GM23248 (cell line): ENCODE results near the gene COG5. TPM values are rescaled to one million over a fixed set of nuclear protein-coding genes. Genes with fewer than 3 reads are reported as not detected.
A peak's percentile ranks its signal among the peaks of the same experiment; 100 is the strongest.

Experiments
- DNase-seq: peaks from one replicate; pipeline ENCODE4 v3.0.0-alpha.2; 2015
- H2AFZ ChIP-seq: fragments of 200-600 bp; sonication (generic); 2 replicates; pipeline ENCODE4 v1.6.1; 2016; ENCODE audit warnings: antibody characterized with exemption
- H3F3A ChIP-seq: fragments of 200-600 bp; sonication (generic); 2 replicates; pipeline ENCODE4 v1.6.1; 2016; ENCODE audit warnings: mild to moderate bottlenecking, antibody characterized with exemption, mixed run types; ENCODE audit not compliant: insufficient read depth
- H3K27ac ChIP-seq: fragments of 200-600 bp; sonication (generic); 2 replicates; pipeline ENCODE4 v1.5.1; 2016; ENCODE audit warnings: mild to moderate bottlenecking
- H3K27me3 ChIP-seq: fragments of 200-600 bp; sonication (generic); replicated peaks from 2 replicates; pipeline ENCODE4 v1.6.1; 2016; ENCODE audit warnings: mild to moderate bottlenecking; ENCODE audit not compliant: insufficient read depth
- H3K36me3 ChIP-seq: fragments of 200-600 bp; sonication (generic); 2 replicates; pipeline ENCODE4 v1.6.1; 2016; ENCODE audit warnings: low read depth, mild to moderate bottlenecking
- H3K4me1 ChIP-seq: fragments of 200-600 bp; sonication (generic); 2 replicates; pipeline ENCODE4 v1.6.1; 2016; ENCODE audit warnings: mild to moderate bottlenecking; ENCODE audit not compliant: insufficient read depth
- H3K4me2 ChIP-seq: fragments of 200-600 bp; sonication (generic); one replicate; pipeline ENCODE4 v1.6.1; 2016; ENCODE audit warnings: mild to moderate bottlenecking; ENCODE audit not compliant: unreplicated experiment
- H3K4me3 ChIP-seq: fragments of 200-600 bp; sonication (generic); 2 replicates; pipeline ENCODE4 v1.5.1; 2016; ENCODE audit warnings: mild to moderate bottlenecking
- H3K79me2 ChIP-seq: fragments of 200-600 bp; sonication (generic); 2 replicates; pipeline ENCODE4 v1.6.1; 2016; ENCODE audit warnings: mild to moderate bottlenecking; ENCODE audit not compliant: insufficient read depth
- H3K9ac ChIP-seq: fragments of 200-600 bp; sonication (generic); 2 replicates; pipeline ENCODE4 v1.6.1; 2016; ENCODE audit warnings: mild to moderate bottlenecking
- H3K9me2 ChIP-seq: fragments of 200-600 bp; sonication (generic); 2 replicates; pipeline ENCODE4 v1.6.1; 2016; ENCODE audit warnings: mixed run types, mild to moderate bottlenecking, moderate library complexity; ENCODE audit not compliant: insufficient read depth
- H3K9me3 ChIP-seq: fragments of 200-600 bp; sonication (generic); one replicate; pipeline ENCODE4 v1.6.1; 2017; ENCODE audit warnings: low read depth
- H4K20me1 ChIP-seq: fragments of 200-600 bp; sonication (generic); 2 replicates; pipeline ENCODE4 v1.6.0; 2016; ENCODE audit not compliant: insufficient read depth
- EZH2 ChIP-seq: fragments of 200-600 bp; sonication (generic); IDR thresholded peaks from 2 replicates; pipeline ENCODE4 v1.6.1; 2018; ENCODE audit warnings: antibody characterized with exemption, mild to moderate bottlenecking; ENCODE audit not compliant: insufficient read depth, poor library complexity, severe bottlenecking
- EZH2phosphoT487 ChIP-seq: fragments of 200-600 bp; sonication (generic); IDR thresholded peaks from 2 replicates; pipeline ENCODE4 v1.6.1; 2018; ENCODE audit warnings: antibody characterized with exemption, moderate library complexity, mild to moderate bottlenecking, low read depth; ENCODE audit not compliant: insufficient read depth
- WGBS, 2 experiments: methylation state at CpG; one replicate each; pipeline ENCODE4 v1.1.6; 2015 to 2017; ENCODE audit warnings: low lambda C conversion rate in 2 of 2, low coverage in 1 of 2; ENCODE audit errors: missing lambda C conversion rate in 2 of 2; 5-methylcytosine and 5-hydroxymethylcytosine counted together
- in situ Hi-C: fragments of 300-500 bp; cut with MboI; formaldehyde crosslinking; loops from 2 replicates; pipeline ENCODE4 v1.15.0; 2020
- polyA plus RNA-seq: library from polyadenylated mRNA; unstranded; fragments of >200 nt; fragmentation: Nextera tagmentation; extraction: Ambion mirVana; gene quantifications from 2 replicates; pipeline ENCODE4 v1.2.1, GENCODE V29; 2016
- total RNA-seq: library from RNA; depleted of rRNA; stranded (reverse); fragments of >200 nt; shearing (Covaris generic); gene quantifications from 2 replicates; pipeline ENCODE4 v1.2.3, GENCODE V29; 2014

COG5 gene
- total and polyA plus RNA-seq, 2 experiments from 2014 or later: 20.7 to 26.0 TPM

GRCh38 chr7:107168233-107169119 is 395.2 kb downstream of the COG5 start, which contains the start of gene HBP1:
Gene HBP1 (plus strand): TSS chr7:107169003. CDS start chr7:107179894, 10,891 bp downstream.
- H3K36me3 ChIP-seq: no peaks in the 10 kb centered on the region
- no peaks in the 10 kb centered on the region for H3K9me3 ChIP-seq
- no peaks in the 10 kb centered on the region for H3K9me2 ChIP-seq
- in situ Hi-C loops: no loop called here
- H3K4me2 ChIP-seq: peak within 1 kb of the TSS; percentile 94
- peaks cover 26% of the 10 kb centered on the region for H3F3A ChIP-seq
- WGBS, 2 experiments: 1% methylated on average over 32 to 44 of the region's 44 CpGs
- H3K4me3 ChIP-seq: peak within 1 kb of the TSS; percentile 84
- TF ChIP-seq EZH2phosphoT487: no peak
- TF ChIP-seq EZH2: no peak
- H3K9ac ChIP-seq: peak within 1 kb of the TSS; percentile 99
- 0 out of 2 replicates have a peak, but pooled peaks cover 9% of the 10 kb centered on the region for H4K20me1 ChIP-seq
- H3K79me2 ChIP-seq: peaks cover 35% of the 10 kb centered on the region
- peak; percentile 100 for DNase-seq
- H3K27me3 ChIP-seq: no peaks in the 10 kb centered on the region
- peak within 1 kb of the TSS; percentile 100 for H3K27ac ChIP-seq
- peak within 1 kb of the TSS; percentile 94 for H2AFZ ChIP-seq
- H3K4me1 ChIP-seq: peaks cover 22% of the 10 kb centered on the region

GRCh38 chr7:107167483-107168232 is 396.1 kb downstream of the COG5 start:
- Histone ChIP-seq H4K20me1 (0 out of 2 replicates have a peak, but pooled peaks cover 5% of the 10 kb centered on the region), H3K9me2 (no peaks in the 10 kb centered on the region), H3F3A (peaks cover 26% of the 10 kb centered on the region), H3K79me2 (peaks cover 27% of the 10 kb centered on the region), H3K27me3 (no peaks in the 10 kb centered on the region), H3K4me1 (peaks cover 19% of the 10 kb centered on the region), H3K4me3 (peak overlapping the region; percentile 76), H3K27ac (peak overlapping the region; percentile 100), H3K9ac (peak overlapping the region; percentile 99), H3K9me3 (no peaks in the 10 kb centered on the region), H2AFZ (peak overlapping the region; percentile 94), H3K4me2 (peak overlapping the region; percentile 92), H3K36me3 (no peaks in the 10 kb centered on the region)
- 1% methylated on average over 15 of the region's 15 CpGs for WGBS, 2 experiments
- in situ Hi-C loops: no loop called here
- TF ChIP-seq EZH2: no peak
- TF ChIP-seq EZH2phosphoT487: no peak
- peak; percentile 93 for DNase-seq

- H3K79me2 ChIP-seq: peaks cover 19% of the 10 kb centered on the region
- DNase-seq: peak; percentile 13
- H3K9ac ChIP-seq: peak overlapping the region; percentile 99
- TF ChIP-seq EZH2phosphoT487 (no peak), EZH2 (no peak)
- H3K4me3 ChIP-seq: peak overlapping the region; percentile 76
- H3K27me3 ChIP-seq: no peaks in the 10 kb centered on the region
- no peaks in the 10 kb centered on the region for H3K9me3 ChIP-seq
- in situ Hi-C loops: no loop called here
- 22 to 25% methylated on average over 5 of the region's 5 CpGs for WGBS, 2 experiments
- H3K27ac ChIP-seq: peak overlapping the region; percentile 100
- no peaks in the 10 kb centered on the region for H3K36me3 ChIP-seq
- H3K4me1 ChIP-seq: peaks cover 11% of the 10 kb centered on the region
- peaks cover 26% of the 10 kb centered on the region for H3F3A ChIP-seq
- H4K20me1 ChIP-seq: 0 out of 2 replicates have a peak, but pooled peaks cover 5% of the 10 kb centered on the region
- H2AFZ ChIP-seq: peak overlapping the region; percentile 94
- no peaks in the 10 kb centered on the region for H3K9me2 ChIP-seq
- H3K4me2 ChIP-seq: peak overlapping the region; percentile 92
These were observed 396.8 kb downstream of the COG5 start for GRCh38 chr7:107166736-107167426.

GRCh38 chr7:107165341-107165740 is 398.4 kb downstream of the COG5 start:
- Histone ChIP-seq H3K27ac (no peak overlapping the region), H3K27me3 (no peaks in the 10 kb centered on the region), H3K9ac (no peak overlapping the region), H3K36me3 (no peaks in the 10 kb centered on the region), H3K9me2 (no peaks in the 10 kb centered on the region), H4K20me1 (0 out of 2 replicates have a peak, but pooled peaks cover 4% of the 10 kb centered on the region), H3K79me2 (peaks cover 5% of the 10 kb centered on the region), H3K4me2 (no peak overlapping the region), H3K4me1 (peaks cover 8% of the 10 kb centered on the region), H3K9me3 (no peaks in the 10 kb centered on the region), H2AFZ (no peak overlapping the region), H3K4me3 (no peak overlapping the region), H3F3A (peaks cover 23% of the 10 kb centered on the region)
- 67% methylated on average over 3 of the region's 3 CpGs for WGBS, 2 experiments
- in situ Hi-C loops: no loop called here
- no peak for DNase-seq
- TF ChIP-seq EZH2: no peak
- TF ChIP-seq EZH2phosphoT487: no peak
